Measurements from ENCODE around the gene OXER1.

OXER1 gene

DNA sequence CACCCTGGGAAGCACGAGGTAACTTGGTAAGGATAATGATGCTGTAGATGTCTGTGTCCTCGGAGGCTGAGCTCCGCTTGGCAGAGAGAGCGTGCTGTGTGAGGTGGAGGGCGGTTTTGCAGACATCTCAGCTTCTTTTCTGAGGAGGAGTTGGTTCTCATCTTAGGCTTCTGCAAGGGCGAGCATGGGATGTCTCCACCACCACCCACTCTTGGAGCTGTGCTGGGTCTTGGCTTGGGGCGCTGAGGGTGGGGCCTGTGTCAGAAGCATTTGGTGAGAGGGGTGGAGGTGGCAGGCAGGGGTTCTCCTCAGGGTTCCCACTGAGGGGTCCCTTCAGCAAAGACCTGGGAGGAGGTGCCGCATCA lies 9.2 kb downstream of the OXER1 start:
- H3K27ac ChIP-seq = no peak overlapping the region
- TF ChIP-seq, protein P1, sequence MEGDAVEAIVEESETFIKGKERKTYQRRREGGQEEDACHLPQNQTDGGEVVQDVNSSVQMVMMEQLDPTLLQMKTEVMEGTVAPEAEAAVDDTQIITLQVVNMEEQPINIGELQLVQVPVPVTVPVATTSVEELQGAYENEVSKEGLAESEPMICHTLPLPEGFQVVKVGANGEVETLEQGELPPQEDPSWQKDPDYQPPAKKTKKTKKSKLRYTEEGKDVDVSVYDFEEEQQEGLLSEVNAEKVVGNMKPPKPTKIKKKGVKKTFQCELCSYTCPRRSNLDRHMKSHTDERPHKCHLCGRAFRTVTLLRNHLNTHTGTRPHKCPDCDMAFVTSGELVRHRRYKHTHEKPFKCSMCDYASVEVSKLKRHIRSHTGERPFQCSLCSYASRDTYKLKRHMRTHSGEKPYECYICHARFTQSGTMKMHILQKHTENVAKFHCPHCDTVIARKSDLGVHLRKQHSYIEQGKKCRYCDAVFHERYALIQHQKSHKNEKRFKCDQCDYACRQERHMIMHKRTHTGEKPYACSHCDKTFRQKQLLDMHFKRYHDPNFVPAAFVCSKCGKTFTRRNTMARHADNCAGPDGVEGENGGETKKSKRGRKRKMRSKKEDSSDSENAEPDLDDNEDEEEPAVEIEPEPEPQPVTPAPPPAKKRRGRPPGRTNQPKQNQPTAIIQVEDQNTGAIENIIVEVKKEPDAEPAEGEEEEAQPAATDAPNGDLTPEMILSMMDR (conservative IDR thresholded peaks at IDR 0.05) = no peak

DNA sequence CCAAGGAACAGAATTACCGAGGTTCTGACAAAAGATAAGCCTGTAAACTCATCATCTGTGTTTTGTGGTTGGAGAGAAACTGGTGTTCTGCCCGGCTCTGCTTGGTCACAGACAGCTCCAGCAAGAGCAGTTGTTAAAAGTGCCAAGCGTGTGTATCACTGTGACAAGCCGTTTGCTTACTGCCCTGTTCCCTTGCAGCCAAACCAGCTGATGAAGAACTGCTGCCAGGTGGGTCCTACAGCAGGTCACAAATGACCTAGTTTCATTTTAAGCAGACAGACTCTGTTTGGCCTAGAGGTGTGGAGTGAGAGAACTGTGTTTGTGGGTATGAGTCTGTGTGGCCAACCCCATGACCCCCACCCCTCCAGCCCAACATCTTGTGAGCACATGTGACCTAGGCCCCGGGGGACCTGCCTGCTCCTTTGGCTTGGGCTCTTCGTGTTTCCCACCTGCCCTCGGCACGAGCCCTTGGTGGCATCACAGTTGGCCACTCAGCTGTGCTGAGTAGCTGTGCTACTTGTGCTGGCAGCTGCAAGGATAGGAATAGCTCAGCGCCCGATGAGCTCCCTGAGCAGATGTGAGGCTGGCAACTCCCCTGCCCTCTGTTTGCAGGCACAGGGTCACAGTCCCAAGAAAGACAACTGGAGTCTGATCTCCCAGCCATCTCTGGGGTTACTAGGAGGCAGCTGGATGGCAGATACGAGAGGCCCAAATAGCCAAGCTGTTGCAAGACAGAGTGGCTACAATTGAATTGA lies 9.7 kb downstream of the OXER1 start:
- no peak overlapping the region for H3K27ac ChIP-seq
- TF ChIP-seq, protein P1 (conservative IDR thresholded peaks at IDR 0.05) = no peak

DNA sequence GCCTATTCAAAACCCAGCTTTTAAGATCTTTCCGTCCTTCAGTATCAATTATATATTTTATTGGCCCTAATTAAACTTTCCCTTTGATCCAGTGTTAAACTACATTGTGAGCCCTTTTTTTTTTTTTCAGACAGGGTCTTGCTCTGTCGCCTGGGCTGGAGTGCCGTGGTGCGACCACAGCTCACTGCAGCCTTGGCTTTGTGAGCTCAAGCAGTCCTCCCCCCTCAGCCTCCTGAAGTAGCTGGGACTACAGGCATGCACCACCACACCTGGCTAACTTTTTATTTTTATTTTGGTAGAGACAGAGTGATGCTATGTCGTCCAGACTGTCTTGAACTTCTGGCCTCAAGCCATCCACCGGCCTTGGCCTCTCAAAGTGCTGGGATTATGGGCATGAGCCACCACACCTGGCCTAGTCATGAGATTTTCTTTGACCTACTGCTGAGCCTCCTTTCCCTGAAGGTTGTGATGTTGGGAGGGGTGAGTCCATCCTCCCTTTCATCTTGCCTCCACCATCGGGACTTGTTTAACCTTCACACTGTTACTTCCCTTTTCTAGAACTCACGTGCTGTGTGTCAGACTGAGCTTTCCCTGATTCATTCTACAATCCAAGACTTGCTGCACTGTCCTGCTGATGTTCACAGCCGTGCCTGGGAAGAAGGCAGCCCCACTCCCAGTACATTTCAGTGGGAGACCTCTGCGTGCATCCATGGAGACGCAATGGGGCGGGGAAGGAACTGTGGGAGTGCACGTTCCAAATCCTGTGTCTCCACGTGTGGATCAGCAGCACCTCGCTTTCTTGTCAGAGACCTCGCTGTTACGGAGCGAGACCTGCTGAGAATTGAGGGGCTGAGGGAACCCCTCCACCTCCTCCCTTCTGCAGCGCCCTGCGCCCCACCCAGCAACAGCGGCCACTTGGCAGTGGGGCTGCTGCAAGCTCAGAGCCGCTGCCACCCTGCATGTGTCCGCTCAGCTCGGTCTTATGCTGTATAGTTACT lies 10.8 kb downstream of the OXER1 start:
- no peak overlapping the region for H3K27ac ChIP-seq
- TF ChIP-seq, protein P1 (conservative IDR thresholded peaks at IDR 0.05) = no peak

DNA sequence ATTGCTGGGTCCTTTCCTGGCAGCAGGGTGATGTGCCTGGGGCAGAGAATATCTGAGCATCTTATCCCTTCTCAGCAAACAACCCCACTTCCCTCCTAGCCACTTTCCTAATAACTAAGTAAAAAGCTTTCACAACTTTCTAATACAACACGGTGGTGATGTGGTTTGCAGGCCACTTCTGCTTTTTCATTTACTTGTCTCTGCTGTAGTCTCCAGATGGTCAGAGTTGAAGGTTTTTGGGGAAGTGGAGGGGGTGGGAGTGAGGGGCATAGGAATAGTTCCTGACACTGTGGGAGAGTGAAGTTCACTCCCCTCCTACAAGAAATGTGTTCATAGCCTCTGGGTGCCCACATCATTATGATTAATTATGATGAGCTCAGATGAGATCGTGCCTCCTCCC lies 11.6 kb downstream of the OXER1 start:
- no peak overlapping the region for H3K27ac ChIP-seq
- TF ChIP-seq, protein P1 (conservative IDR thresholded peaks at IDR 0.05) = no peak

- H3K27ac ChIP-seq = no peak overlapping the region
Observed at GRCh38 chr2:42748840-42749239, 15.1 kb downstream of the OXER1 start.

DNA sequence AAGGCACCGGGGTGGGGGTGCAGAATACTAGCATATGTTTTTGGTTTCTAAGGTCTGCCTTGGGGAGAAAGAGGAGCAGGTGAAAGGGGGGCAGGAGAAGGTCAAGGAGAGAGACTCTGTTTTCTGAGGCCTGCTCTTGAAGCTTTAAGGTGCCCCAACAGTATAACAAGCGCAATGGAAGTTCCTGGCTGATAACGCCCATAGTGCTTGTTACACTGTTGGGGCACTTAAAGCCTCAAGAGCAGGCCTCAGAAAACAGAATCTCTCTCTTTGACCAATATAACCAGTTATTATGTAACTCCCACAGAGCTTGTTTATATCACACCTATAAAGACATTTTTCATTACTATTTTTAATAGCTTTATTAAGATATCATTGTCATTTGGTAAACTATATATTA lies 16.5 kb downstream of the OXER1 start:
- TF ChIP-seq, protein P1 (conservative IDR thresholded peaks at IDR 0.05) = no peak
- H3K27ac ChIP-seq = no peak overlapping the region

More at GRCh38 chr2:42748840-42749239, 15.1 kb downstream of the OXER1 start:
- TF ChIP-seq, protein P1 (conservative IDR thresholded peaks at IDR 0.05) = no peak

GRCh38 chr2:42744545-42745082 lies 19.3 kb downstream of the OXER1 start:
- TF ChIP-seq, protein P1 (conservative IDR thresholded peaks at IDR 0.05) = no peak
- H3K27ac ChIP-seq = no peak overlapping the region
